ENCODE measurements around the gene PEPD.
A peak's percentile ranks its signal among the peaks of the same experiment; 100 is the strongest.

Gene PEPD

DNA sequence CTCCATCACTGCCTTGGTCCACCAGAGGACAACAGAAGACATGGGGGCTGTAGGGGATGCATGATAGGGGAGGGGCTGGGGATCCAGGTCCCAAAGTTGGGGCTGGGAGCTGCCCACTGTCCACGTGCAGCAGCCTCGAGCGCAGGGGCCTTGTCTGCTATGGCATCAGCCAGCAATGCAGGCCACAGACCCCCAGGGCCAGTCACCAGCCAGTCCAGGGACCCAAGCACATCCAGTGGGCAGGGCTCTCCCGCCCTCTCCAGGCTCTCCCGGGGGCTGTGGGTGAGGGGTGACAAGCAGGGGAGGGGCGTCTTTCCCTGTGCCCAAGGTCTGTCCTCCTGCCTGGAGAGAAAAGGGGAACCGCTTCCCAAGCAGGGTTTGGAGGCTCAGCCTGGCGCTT lies 32.8 kb downstream of the PEPD start:
- DNase-seq (ENCODE audit: low read depth), result no peak
- TF ChIP-seq, protein P1, sequence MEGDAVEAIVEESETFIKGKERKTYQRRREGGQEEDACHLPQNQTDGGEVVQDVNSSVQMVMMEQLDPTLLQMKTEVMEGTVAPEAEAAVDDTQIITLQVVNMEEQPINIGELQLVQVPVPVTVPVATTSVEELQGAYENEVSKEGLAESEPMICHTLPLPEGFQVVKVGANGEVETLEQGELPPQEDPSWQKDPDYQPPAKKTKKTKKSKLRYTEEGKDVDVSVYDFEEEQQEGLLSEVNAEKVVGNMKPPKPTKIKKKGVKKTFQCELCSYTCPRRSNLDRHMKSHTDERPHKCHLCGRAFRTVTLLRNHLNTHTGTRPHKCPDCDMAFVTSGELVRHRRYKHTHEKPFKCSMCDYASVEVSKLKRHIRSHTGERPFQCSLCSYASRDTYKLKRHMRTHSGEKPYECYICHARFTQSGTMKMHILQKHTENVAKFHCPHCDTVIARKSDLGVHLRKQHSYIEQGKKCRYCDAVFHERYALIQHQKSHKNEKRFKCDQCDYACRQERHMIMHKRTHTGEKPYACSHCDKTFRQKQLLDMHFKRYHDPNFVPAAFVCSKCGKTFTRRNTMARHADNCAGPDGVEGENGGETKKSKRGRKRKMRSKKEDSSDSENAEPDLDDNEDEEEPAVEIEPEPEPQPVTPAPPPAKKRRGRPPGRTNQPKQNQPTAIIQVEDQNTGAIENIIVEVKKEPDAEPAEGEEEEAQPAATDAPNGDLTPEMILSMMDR (IDR thresholded peaks at IDR 0.05; ENCODE audit: insufficient read depth, low read depth, low read length, missing control alignments), result no peak
- H3K4me3 ChIP-seq (ENCODE audit: low read length), result no peak overlapping the region

DNA sequence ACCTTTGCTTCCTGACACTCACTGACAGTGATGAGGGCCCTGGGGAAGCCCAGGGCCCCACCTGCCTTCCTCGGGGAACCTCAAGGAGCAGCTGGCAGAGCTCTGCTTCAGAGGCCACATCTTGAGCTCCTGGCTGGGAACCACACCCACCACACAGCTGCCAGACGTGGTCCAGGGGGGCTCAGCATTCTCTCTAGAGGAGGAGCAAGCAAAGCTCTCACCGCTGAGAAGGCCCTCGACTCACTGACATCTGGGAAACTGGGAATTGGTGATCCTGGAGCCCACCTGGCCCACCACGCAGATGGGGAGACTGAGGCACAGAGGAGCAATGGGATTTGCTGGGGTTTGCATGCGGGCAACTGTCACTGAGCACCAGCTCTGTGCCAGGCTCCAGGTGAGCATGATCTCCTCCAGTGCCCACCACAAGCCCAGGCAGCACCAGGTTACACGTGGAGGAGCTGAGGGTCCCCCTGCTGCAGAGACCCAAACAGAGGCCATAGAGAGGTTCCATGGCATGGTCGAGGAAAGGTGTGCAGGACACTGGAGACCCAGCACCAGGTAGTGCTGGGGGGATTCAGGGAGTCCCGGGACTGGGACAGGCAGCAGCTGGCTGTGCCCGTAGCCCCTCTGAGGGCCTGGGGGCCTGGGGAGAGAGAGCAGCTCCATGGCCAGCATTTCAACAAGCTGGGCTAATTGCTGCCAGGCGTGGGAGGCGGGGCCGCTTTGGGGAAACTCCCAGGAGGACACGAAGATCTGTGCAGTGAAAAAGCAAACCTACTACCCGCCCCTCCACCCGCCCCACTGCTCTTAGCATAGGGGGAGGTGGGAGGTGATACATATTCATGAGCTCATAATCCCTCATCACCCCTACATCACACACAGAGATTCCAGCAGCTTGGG lies 33.4 kb downstream of the PEPD start:
- TF ChIP-seq, protein P1 (IDR thresholded peaks at IDR 0.05; ENCODE audit: insufficient read depth, low read depth, low read length, missing control alignments), result no peak
- no peak overlapping the region for H3K4me3 ChIP-seq (ENCODE audit: low read length)
- DNase-seq (ENCODE audit: low read depth), result no peak

DNA sequence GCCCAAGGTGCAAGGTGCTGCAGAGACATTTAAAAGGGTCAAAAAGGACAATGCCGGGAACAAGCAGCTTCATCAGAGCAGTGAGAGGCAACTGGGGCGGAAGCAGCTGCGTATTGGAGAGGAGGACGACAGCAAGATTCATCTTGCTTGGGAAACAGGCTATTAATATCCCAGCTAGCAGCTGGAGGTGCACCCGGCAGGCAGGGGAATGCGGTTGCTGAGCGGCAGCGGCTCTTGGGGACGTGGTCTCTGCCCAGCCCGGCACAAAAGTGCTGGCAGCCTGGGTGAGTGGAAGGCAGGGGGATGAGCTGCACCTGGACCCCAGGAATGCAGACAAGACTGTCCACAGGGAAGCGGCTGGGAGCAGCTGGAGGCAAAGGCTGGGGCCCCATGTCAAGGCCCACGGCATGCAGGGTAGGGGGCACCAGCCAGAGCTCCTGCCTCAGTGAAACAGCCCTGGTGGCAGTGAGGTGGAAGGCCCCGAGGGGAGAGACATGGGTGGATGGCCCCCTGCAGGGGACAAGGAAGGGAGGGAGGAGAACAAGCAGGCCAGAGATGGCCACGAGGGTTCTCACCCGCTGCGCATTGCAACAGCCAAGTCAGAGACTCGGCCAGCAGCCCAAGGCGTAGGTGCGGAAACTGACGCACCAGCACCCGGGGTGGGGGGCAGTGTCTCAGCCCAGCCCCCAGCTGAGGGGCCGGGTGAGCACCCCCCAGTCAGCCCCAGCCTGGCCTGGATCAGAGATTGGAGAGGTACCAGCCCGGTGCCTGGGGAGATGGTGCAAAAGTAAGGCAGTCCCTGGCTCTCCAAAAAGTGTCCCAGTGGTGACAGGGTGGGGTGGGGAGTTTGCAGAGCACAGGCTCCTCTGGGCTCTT lies 34.4 kb downstream of the PEPD start:
- DNase-seq (ENCODE audit: low read depth), result no peak
- TF ChIP-seq, protein P1 (IDR thresholded peaks at IDR 0.05; ENCODE audit: insufficient read depth, low read depth, low read length, missing control alignments), result no peak

GRCh38 chr19:33486407-33486806 lies 35.2 kb downstream of the PEPD start:
- TF ChIP-seq, protein P1 (IDR thresholded peaks at IDR 0.05; ENCODE audit: insufficient read depth, low read depth, low read length, missing control alignments), result no peak
- DNase-seq (ENCODE audit: low read depth), result no peak
- H3K4me3 ChIP-seq (ENCODE audit: low read length), result no peak overlapping the region

More for the DNA sequence above, 34.4 kb downstream of the PEPD start:
- H3K4me3 ChIP-seq (ENCODE audit: low read length), result no peak overlapping the region

- no peak for DNase-seq (ENCODE audit: low read depth)
- TF ChIP-seq, protein P1 (IDR thresholded peaks at IDR 0.05; ENCODE audit: insufficient read depth, low read depth, low read length, missing control alignments), result no peak
- H3K4me3 ChIP-seq (ENCODE audit: low read length), result no peak overlapping the region
Measured at GRCh38 chr19:33484226-33484774, 37.3 kb downstream of the PEPD start.

DNA sequence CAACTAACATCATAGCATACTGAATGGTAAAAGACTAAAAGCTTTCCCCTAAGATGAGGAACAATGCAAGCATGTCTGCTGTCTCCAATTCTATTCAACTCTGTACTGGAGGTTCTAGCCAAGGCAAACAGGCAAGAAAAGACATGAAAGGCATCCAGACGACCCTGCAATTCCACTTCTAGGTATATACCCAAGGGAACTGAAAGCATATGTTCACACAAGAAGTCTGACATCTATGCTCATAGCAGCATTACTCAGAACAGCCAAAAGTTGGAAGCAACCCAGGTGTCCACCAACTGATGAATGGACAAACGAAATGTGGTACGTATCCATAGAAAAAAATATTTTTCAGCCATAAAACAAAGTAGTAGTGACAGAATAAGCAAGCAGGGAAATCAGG lies 39.1 kb downstream of the PEPD start:
- DNase-seq (ENCODE audit: low read depth), result peak; percentile 68
- TF ChIP-seq, protein P1 (IDR thresholded peaks at IDR 0.05; ENCODE audit: insufficient read depth, low read depth, low read length, missing control alignments), result no peak
- no peak overlapping the region for H3K4me3 ChIP-seq (ENCODE audit: low read length)
